ENCODE data around the gene FAM13A. TPM values are rescaled to one million over a fixed set of nuclear protein-coding genes. Genes with fewer than 3 reads are reported as not detected.

Gene FAM13A
- total RNA-seq, 4 donors from 2014 or later: 5.2 to 19.1 (median 8.2) TPM

GRCh38 chr4:88771883-88772450 is 285.0 kb downstream of the FAM13A start:
- peaks cover 0 to 14% (median 0%) of the 10 kb centered on the region in 3 donors for H3K4me1 ChIP-seq
- no peak overlapping the region for H3K27ac ChIP-seq
- H3K9me3 ChIP-seq: no peaks in the 10 kb centered on the region
- intact Hi-C loops (cut with DNase I): no loop called here
- no peaks in the 10 kb centered on the region for H3K27me3 ChIP-seq
- no peak for DNase-seq
- no peak for TF ChIP-seq POLR2A (IDR thresholded peaks at IDR 0.05)
- TF ChIP-seq, protein P1, sequence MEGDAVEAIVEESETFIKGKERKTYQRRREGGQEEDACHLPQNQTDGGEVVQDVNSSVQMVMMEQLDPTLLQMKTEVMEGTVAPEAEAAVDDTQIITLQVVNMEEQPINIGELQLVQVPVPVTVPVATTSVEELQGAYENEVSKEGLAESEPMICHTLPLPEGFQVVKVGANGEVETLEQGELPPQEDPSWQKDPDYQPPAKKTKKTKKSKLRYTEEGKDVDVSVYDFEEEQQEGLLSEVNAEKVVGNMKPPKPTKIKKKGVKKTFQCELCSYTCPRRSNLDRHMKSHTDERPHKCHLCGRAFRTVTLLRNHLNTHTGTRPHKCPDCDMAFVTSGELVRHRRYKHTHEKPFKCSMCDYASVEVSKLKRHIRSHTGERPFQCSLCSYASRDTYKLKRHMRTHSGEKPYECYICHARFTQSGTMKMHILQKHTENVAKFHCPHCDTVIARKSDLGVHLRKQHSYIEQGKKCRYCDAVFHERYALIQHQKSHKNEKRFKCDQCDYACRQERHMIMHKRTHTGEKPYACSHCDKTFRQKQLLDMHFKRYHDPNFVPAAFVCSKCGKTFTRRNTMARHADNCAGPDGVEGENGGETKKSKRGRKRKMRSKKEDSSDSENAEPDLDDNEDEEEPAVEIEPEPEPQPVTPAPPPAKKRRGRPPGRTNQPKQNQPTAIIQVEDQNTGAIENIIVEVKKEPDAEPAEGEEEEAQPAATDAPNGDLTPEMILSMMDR (IDR thresholded peaks at IDR 0.05): no peak
- no peak overlapping the region for H3K4me3 ChIP-seq
- WGBS, 2 donors: 62 to 69% methylated on average over 4 of the region's 4 CpGs
- peaks cover 0 to 3% (median 0%) of the 10 kb centered on the region in 3 donors for H3K36me3 ChIP-seq

DNA sequence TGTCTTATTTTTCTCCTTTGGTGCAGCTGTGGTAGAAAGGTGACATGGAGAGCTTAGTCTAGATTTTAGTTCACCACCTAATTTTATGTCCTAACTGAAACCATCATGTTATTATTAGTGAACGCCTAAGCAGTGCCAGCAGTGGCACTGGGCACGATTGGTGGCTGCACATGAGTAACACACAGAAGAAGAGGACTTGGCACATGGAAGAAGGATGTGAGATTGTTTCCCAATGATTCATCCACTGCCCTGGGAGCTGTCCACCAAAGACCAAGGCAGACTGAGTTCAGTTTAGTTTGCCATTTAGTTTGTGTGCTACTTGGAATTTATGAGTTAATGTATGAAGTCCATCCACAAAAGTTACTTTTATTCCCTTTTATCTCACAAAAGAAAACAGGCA is 291.3 kb downstream of the FAM13A start:
- no peaks in the 10 kb centered on the region for H3K27me3 ChIP-seq
- H3K27ac ChIP-seq: no peak overlapping the region
- no peak for DNase-seq
- H3K36me3 ChIP-seq: peaks cover 0 to 16% (median 0%) of the 10 kb centered on the region in 3 donors
- no peak for TF ChIP-seq POLR2A (IDR thresholded peaks at IDR 0.05)
- TF ChIP-seq, protein P1 (IDR thresholded peaks at IDR 0.05): no peak
- H3K4me3 ChIP-seq: no peak overlapping the region
- no peaks in the 10 kb centered on the region for H3K4me1 ChIP-seq
- intact Hi-C loops (cut with DNase I): no loop called here
- no peaks in the 10 kb centered on the region for H3K9me3 ChIP-seq
- WGBS, 2 donors: 15 to 37% methylated on average over 2 of the region's 2 CpGs

DNA sequence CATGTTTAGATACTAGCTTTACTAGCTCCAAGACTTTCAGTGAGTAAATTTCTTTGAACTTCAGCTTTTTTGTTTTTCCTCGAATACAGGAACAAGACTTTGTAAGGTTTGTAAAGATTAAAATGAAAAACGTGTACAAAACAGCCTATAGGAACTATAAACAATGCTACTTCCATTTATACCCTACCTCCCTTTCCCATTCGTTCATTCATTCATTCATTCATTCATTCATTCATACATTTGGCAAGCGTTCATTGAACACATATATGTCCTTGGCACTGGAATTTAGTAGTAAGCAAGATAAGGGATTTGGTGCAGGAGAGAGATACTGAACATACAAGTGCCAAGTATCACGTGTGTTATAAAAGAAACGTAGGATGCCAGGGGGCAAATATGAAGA is 293.9 kb downstream of the FAM13A start:
- no peaks in the 10 kb centered on the region for H3K27me3 ChIP-seq
- WGBS, 2 donors: 65 to 80% methylated on average over 6 of the region's 6 CpGs

DNA sequence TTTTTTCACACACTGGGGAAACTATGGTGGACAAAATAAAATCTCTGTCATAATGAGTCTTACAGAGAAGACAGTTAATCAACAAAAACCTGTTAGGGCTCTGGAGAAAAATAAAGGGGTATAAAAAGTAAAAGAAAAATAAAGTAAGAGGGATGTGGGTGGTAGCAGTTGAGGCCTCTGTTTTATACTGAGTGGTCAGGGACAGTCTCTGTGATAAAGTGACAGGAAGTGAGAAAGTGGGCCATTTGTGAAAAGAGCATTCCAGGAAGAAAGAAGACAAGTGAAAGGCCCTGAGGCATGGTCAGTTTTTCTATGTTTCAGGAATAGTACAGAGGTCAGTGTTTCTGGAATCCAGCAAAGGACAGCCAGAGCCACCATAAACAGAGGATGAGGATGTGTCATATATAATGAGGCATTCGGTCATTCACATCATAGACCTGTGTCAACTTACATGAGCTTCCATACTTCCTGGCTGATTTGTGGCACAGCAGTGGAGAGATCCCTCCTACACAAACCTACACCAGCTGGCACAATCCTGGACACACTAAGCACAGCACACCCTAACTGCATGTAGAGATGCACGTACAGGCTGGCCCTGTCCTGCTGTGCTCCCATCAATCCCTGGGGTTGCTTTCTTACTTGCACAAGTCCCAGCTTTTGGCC is 295.0 kb downstream of the FAM13A start:
- Histone ChIP-seq H3K36me3 (peaks cover 0 to 20% (median 0%) of the 10 kb centered on the region in 3 donors), H3K9me3 (no peaks in the 10 kb centered on the region), H3K4me1 (peaks cover 0 to 15% (median 4%) of the 10 kb centered on the region in 3 donors), H3K4me3 (no peak overlapping the region), H3K27me3 (no peaks in the 10 kb centered on the region), H3K27ac (no peak overlapping the region)
- intact Hi-C loops (cut with DNase I): no loop called here
- 85 to 95% methylated on average over 2 of the region's 2 CpGs for WGBS, 2 donors
- DNase-seq: no peak
- no peak for TF ChIP-seq POLR2A (IDR thresholded peaks at IDR 0.05)
- TF ChIP-seq, protein P1 (IDR thresholded peaks at IDR 0.05): no peak

More for the DNA sequence above, 293.9 kb downstream of the FAM13A start:
- DNase-seq: no peak
- Histone ChIP-seq H3K9me3 (no peaks in the 10 kb centered on the region), H3K36me3 (peaks cover 0 to 23% (median 0%) of the 10 kb centered on the region in 3 donors), H3K27ac (no peak overlapping the region), H3K4me3 (no peak overlapping the region), H3K4me1 (peaks cover 0 to 15% (median 4%) of the 10 kb centered on the region in 3 donors)
- TF ChIP-seq, protein P1 (IDR thresholded peaks at IDR 0.05): no peak
- no peak for TF ChIP-seq POLR2A (IDR thresholded peaks at IDR 0.05)
- intact Hi-C loops (cut with DNase I): no loop called here

- H3K4me1 ChIP-seq: peaks cover 0 to 15% (median 4%) of the 10 kb centered on the region in 3 donors
- H3K9me3 ChIP-seq: no peaks in the 10 kb centered on the region
- no peak overlapping the region for H3K27ac ChIP-seq
- WGBS, 2 donors: 84 to 90% methylated on average over 3 of the region's 3 CpGs
- peaks cover 0 to 20% (median 0%) of the 10 kb centered on the region in 3 donors for H3K36me3 ChIP-seq
- no peaks in the 10 kb centered on the region for H3K27me3 ChIP-seq
- intact Hi-C loops (cut with DNase I): no loop called here
- H3K4me3 ChIP-seq: no peak overlapping the region
- DNase-seq: no peak
- TF ChIP-seq, protein P1 (IDR thresholded peaks at IDR 0.05): no peak
- no peak for TF ChIP-seq POLR2A (IDR thresholded peaks at IDR 0.05)
These were observed 295.6 kb downstream of the FAM13A start for GRCh38 chr4:88761342-88761741.

Data from esophagus squamous epithelium (tissue), 5 donors.